ENCODE results near the gene TINAG. TPM values are rescaled to one million over a fixed set of nuclear protein-coding genes. Genes with fewer than 3 reads are reported as not detected.

The TINAG gene
- total RNA-seq, 2 experiments from 2014 or later: not detected

GRCh38 chr6:54285595-54285994 lies 22.6 kb upstream of the TINAG start:
- Mint-ChIP-seq H3K36me3 (ENCODE audit: low read depth) (no peaks in the 10 kb centered on the region), H3K9me3 (ENCODE audit: insufficient read depth) (no peaks in the 10 kb centered on the region), H3K4me1 (ENCODE audit: low read depth) (no peaks in the 10 kb centered on the region), H3K4me3 (no peak overlapping the region), H3K27me3 (ENCODE audit: low read depth) (no peaks in the 10 kb centered on the region), H3K27ac (no peak overlapping the region)
- CTCF ChIA-PET: no interaction called here
- DNase-seq (no peak), ATAC-seq (no peak)
- POLR2A ChIA-PET: no interaction called here

- CTCF ChIA-PET: no interaction called here
Observed at GRCh38 chr6:54286141-54286540, 22.1 kb upstream of the TINAG start.

DNA sequence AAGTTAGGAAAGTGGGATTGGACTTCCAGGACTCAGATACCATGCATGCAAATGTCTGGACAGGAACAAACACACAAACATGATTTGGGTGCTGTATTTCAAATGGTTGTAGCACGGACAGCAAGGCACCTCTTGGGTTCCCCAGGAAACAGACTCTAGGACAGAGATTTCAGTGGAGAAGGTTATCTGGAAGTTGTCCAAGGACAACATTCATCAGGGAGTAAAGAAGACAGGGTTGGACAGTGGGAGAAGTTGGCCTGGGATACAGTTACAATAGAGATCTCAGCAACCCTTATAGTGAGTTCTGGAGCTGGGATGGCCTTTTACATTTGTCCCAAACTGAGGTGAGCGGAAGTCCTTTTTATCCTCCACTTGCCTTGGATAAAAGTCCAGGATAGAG lies 19.8 kb upstream of the TINAG start:
- Mint-ChIP-seq H3K27ac (no peak overlapping the region), H3K27me3 (ENCODE audit: low read depth) (no peaks in the 10 kb centered on the region), H3K4me3 (no peak overlapping the region), H3K9me3 (ENCODE audit: insufficient read depth) (no peaks in the 10 kb centered on the region), H3K4me1 (ENCODE audit: low read depth) (no peaks in the 10 kb centered on the region), H3K36me3 (ENCODE audit: low read depth) (no peaks in the 10 kb centered on the region)
- POLR2A ChIA-PET: no interaction called here
- ATAC-seq (no peak), DNase-seq (no peak)
- CTCF ChIA-PET: no interaction called here

More at GRCh38 chr6:54286141-54286540, 22.1 kb upstream of the TINAG start:
- no peaks in the 10 kb centered on the region for H3K9me3 Mint-ChIP-seq (ENCODE audit: insufficient read depth)
- POLR2A ChIA-PET: no interaction called here
- ATAC-seq (no peak), DNase-seq (no peak)
- no peak overlapping the region for H3K4me3 Mint-ChIP-seq
- no peaks in the 10 kb centered on the region for H3K36me3 Mint-ChIP-seq (ENCODE audit: low read depth)
- no peak overlapping the region for H3K27ac Mint-ChIP-seq
- H3K27me3 Mint-ChIP-seq (ENCODE audit: low read depth): no peaks in the 10 kb centered on the region
- H3K4me1 Mint-ChIP-seq (ENCODE audit: low read depth): no peaks in the 10 kb centered on the region

DNA sequence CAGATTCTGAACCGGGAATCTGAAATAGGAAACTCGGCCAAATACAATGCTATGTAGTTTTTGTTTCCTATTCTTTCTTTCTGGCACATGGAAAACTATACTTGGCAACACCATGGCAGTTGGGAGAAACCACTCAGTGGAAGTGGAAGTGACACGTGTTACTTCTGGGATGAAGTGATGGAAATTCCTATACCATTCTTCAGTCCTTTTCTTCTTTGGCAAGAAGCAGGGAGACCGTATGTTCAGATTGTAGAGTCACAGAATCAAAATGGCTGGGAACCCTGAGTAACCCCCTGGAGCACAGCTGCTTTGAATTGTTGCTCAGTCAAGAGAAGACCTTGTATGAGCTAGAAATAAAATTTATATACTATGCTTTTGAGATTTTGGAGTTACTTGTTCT lies 18.8 kb upstream of the TINAG start:
- no peaks in the 10 kb centered on the region for H3K4me1 Mint-ChIP-seq (ENCODE audit: low read depth)

DNA sequence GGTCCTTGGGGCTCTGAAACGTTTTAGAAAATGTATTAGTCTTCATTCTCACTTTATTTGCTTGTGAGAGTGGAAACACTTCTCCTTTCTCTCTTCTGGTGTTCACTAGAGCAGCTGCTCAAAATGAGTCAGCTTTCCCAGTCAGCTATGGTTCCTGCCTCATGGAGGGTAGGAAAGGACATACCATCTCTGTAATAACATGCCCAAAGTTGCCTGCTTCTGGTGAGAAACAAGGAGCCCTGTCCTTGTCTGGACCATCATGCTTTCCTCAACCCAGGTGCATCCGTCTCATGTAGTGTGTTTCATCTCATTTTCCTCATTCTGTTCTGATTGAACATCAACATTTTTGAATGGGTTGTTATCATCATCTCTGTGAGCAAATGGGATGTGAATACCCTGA lies 17.1 kb upstream of the TINAG start:
- ChIA-PET POLR2A (no interaction called here), CTCF (no interaction called here)
- DNase-seq (no peak), ATAC-seq (no peak)
- Mint-ChIP-seq H3K4me1 (ENCODE audit: low read depth) (no peaks in the 10 kb centered on the region), H3K27ac (no peak overlapping the region), H3K9me3 (ENCODE audit: insufficient read depth) (no peaks in the 10 kb centered on the region), H3K4me3 (no peak overlapping the region), H3K36me3 (ENCODE audit: low read depth) (no peaks in the 10 kb centered on the region), H3K27me3 (ENCODE audit: low read depth) (no peaks in the 10 kb centered on the region)

More for the DNA sequence above, 18.8 kb upstream of the TINAG start:
- DNase-seq (no peak), ATAC-seq (no peak)
- Mint-ChIP-seq H3K9me3 (ENCODE audit: insufficient read depth) (no peaks in the 10 kb centered on the region), H3K27ac (no peak overlapping the region), H3K36me3 (ENCODE audit: low read depth) (no peaks in the 10 kb centered on the region), H3K27me3 (ENCODE audit: low read depth) (no peaks in the 10 kb centered on the region), H3K4me3 (no peak overlapping the region)
- POLR2A ChIA-PET: no interaction called here
- CTCF ChIA-PET: no interaction called here

- POLR2A ChIA-PET: no interaction called here
- Mint-ChIP-seq H3K36me3 (ENCODE audit: low read depth) (no peaks in the 10 kb centered on the region), H3K27me3 (ENCODE audit: low read depth) (no peaks in the 10 kb centered on the region), H3K27ac (no peak overlapping the region), H3K9me3 (ENCODE audit: insufficient read depth) (no peaks in the 10 kb centered on the region), H3K4me1 (ENCODE audit: low read depth) (no peaks in the 10 kb centered on the region), H3K4me3 (no peak overlapping the region)
- CTCF ChIA-PET: no interaction called here
- DNase-seq (no peak), ATAC-seq (no peak)
Observed at GRCh38 chr6:54291738-54292137, 16.5 kb upstream of the TINAG start.

DNA sequence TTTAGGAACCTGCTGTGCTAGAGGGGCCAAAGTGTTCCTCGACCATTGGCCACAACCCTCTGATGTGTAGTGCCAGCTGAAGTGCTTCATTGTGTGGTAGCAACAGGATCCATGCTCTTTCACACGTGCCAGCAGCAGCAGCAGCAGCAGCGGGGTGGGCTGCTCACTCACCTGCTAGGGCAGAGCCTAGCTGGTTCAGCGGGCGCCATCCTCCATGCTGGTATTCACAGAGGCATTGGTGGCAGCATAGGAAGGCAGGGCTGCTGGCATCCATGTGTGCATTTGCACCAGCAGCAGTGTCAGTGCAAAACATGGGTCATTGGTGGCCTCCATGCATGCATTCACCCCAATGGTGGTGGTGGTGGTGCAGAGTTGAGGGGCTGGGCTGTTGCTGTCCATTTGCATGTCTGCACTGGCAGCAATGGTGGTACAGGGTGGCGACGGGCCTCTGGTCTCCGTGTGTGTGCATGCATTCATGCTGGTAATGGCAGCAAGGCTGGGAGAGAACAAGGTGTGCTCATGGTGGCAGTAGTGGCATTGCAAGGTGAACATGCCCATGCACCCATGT lies 13.2 kb upstream of the TINAG start:
- Mint-ChIP-seq H3K27me3 (ENCODE audit: low read depth) (no peaks in the 10 kb centered on the region), H3K36me3 (ENCODE audit: low read depth) (no peaks in the 10 kb centered on the region), H3K27ac (no peak overlapping the region), H3K9me3 (ENCODE audit: insufficient read depth) (peaks cover 1% of the 10 kb centered on the region), H3K4me3 (no peak overlapping the region), H3K4me1 (ENCODE audit: low read depth) (no peaks in the 10 kb centered on the region)
- ChIA-PET CTCF (no interaction called here), POLR2A (no interaction called here)
- DNase-seq (no peak), ATAC-seq (no peak)

DNA sequence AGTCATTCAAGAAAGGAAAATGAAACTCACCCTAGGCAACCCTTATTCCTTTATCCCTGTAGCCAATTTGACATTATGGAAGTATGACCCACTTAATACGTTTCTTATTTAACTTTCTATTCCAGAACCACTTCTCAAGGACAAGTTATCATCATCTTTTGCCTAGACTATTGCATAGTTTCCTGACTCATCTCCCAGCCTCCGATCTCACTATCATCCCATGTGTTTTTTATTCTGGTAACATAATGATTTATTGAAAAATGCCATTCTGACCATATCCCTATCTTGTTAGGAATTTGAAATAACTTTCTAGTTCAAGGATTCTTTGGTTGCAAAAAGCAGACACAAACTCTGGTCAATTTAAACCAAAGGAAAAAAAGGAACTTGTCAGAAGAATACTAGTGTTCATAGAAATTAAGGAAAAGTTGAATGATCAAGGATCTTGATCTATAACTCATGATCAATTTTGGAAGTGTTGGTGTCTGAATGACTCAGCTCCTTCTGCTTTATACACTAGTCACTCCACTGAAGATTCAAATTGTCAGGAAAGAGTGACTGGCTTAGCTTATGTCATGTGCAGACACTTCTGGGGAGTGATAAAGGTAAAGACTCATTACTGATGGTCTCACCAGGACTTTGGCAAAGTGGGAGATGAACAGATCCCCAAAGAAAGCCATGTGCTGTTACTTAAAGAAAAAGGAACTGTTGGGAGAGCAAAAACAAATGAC lies 8.5 kb upstream of the TINAG start:
- Mint-ChIP-seq H3K27me3 (ENCODE audit: low read depth) (no peaks in the 10 kb centered on the region), H3K4me3 (no peak overlapping the region), H3K9me3 (ENCODE audit: insufficient read depth) (peaks cover 4% of the 10 kb centered on the region), H3K4me1 (ENCODE audit: low read depth) (no peaks in the 10 kb centered on the region), H3K36me3 (ENCODE audit: low read depth) (no peaks in the 10 kb centered on the region), H3K27ac (no peak overlapping the region)
- POLR2A ChIA-PET: no interaction called here
- CTCF ChIA-PET: no interaction called here
- DNase-seq: no peak
- no peak for ATAC-seq

DNA sequence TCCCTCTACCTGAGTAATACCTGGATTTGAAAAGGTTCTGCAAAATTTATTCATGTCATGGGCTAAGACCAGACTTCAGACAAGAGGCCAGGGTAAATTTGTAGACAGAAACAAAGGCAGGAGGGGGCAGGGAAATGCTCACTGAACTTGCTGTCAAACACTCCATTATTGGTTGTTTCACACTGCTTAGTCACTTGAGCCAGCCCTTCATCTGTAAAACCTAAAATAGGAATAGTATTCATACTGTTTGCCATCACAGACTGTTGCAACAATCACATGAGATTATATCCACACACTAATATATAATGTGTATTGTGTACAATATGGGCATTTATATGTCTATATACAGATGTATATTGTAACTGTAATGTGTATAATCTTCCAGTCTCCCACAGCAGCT lies 6.5 kb upstream of the TINAG start:
- ATAC-seq (no peak), DNase-seq (no peak)
- H3K4me3 Mint-ChIP-seq: no peak overlapping the region
- H3K27me3 Mint-ChIP-seq (ENCODE audit: low read depth): no peaks in the 10 kb centered on the region
- no peaks in the 10 kb centered on the region for H3K4me1 Mint-ChIP-seq (ENCODE audit: low read depth)
- POLR2A ChIA-PET: no interaction called here
- no peak overlapping the region for H3K27ac Mint-ChIP-seq
- H3K36me3 Mint-ChIP-seq (ENCODE audit: low read depth): no peaks in the 10 kb centered on the region
- CTCF ChIA-PET: no interaction called here
- peaks cover 4% of the 10 kb centered on the region for H3K9me3 Mint-ChIP-seq (ENCODE audit: insufficient read depth)

- H3K27me3 Mint-ChIP-seq (ENCODE audit: low read depth): no peaks in the 10 kb centered on the region
- no peak for DNase-seq
- no peaks in the 10 kb centered on the region for H3K4me1 Mint-ChIP-seq (ENCODE audit: low read depth)
- no peak overlapping the region for H3K27ac Mint-ChIP-seq
- no peak overlapping the region for H3K4me3 Mint-ChIP-seq
- CTCF ChIA-PET: no interaction called here
- POLR2A ChIA-PET: no interaction called here
- no peaks in the 10 kb centered on the region for H3K36me3 Mint-ChIP-seq (ENCODE audit: low read depth)
- H3K9me3 Mint-ChIP-seq (ENCODE audit: insufficient read depth): peaks cover 4% of the 10 kb centered on the region
- no peak for ATAC-seq
Observed at GRCh38 chr6:54307439-54307910, 766 bp upstream of the TINAG start.

GRCh38 chr6:54308986-54309315 lies 710 bp downstream of the TINAG start:
- Mint-ChIP-seq H3K9me3 (ENCODE audit: insufficient read depth) (peaks cover 4% of the 10 kb centered on the region), H3K27ac (no peak overlapping the region), H3K4me1 (ENCODE audit: low read depth) (no peaks in the 10 kb centered on the region), H3K4me3 (no peak overlapping the region), H3K36me3 (ENCODE audit: low read depth) (no peaks in the 10 kb centered on the region), H3K27me3 (ENCODE audit: low read depth) (no peaks in the 10 kb centered on the region)
- ChIA-PET CTCF (no interaction called here), POLR2A (no interaction called here)
- no peak for ATAC-seq
- DNase-seq: no peak

DNA sequence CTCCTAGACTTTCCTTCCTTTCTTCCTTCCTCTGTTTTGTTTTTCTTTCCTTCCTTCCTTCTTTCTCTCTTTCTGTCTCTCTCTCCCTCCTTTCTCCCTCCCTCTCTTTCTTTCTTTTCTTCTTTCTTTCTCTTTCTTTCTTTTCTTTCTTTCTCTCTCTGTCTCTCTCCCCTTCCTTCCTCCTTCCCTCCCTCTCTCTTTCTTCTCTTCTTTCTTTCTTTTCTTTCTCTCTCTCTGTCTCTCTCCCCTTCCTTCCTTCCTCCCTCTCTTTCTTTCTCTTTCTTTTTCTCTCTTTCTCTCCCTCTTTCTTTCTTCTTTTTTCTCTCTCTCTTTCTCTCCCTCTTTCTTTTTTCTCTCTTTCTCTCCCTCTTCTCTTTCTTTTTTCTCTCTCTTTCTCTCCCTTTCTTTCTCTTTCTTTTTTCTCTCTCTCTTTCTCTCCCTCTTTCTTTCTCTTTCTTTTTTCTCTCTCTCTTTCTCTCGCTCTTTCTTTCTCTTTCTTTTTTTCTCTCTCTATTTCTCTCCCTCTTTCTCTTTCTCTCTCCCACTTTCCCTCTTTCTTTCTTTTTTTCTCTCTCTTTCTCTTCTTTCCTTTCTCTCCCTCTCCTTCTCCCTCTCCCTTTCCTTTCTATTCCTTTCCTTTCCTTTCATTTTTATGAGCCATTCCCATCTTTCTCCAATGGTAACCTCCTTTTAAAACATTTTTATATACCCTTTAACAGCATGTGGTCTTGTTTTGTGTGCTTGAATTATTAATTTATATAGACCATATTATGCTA lies 2.3 kb downstream of the TINAG start:
- CTCF ChIA-PET: no interaction called here
- H3K9me3 Mint-ChIP-seq (ENCODE audit: insufficient read depth): peaks cover 4% of the 10 kb centered on the region
- POLR2A ChIA-PET: interaction anchor here (0.6 kb wide), 1 partner anchor 266 kb away, joined by 3 read pairs; no protein-coding TSS in a partner anchor
- DNase-seq: no peak
- no peaks in the 10 kb centered on the region for H3K36me3 Mint-ChIP-seq (ENCODE audit: low read depth)
- H3K4me3 Mint-ChIP-seq: no peak overlapping the region
- no peaks in the 10 kb centered on the region for H3K27me3 Mint-ChIP-seq (ENCODE audit: low read depth)
- no peaks in the 10 kb centered on the region for H3K4me1 Mint-ChIP-seq (ENCODE audit: low read depth)
- no peak overlapping the region for H3K27ac Mint-ChIP-seq
- no peak for ATAC-seq
